Measurements from ENCODE around the gene SLC9B1. TPM values are rescaled to one million over a fixed set of nuclear protein-coding genes. Genes with fewer than 3 reads are reported as not detected.
"Not testable (repeated sequence)": the region's sequence is repeated elsewhere in the genome, so short reads cannot be mapped to it uniquely, and the experiment has no call there.

SLC9B1 gene
- polyA plus RNA-seq, 1 of the 3 experiments (the other 2 are of a cell fraction): 0.21 TPM

DNA sequence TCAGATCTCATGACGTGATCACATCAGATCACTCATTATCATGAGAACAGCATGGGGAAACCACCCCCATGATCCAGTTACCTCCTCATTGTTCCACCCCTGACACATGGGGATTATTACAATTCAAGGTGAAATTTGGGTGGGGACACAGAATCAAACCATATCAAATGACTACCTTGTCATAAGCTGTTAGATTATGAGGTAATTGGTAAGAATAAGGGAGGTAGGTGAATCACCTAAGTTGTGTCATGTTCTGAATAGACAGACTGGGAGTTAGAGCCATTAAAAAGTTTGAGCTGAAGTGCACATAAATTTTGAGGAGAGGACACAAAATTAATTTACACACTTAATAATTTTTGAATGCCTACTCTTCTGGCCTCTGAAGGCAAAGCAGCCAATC lies 24.7 kb downstream of the SLC9B1 start:
- ChIA-PET POLR2A (no interaction called here), CTCF (interaction anchor here (2.3 kb wide), 1 partner anchor 97 kb away, joined by 7 read pairs; no protein-coding TSS in a partner anchor)
- Histone ChIP-seq H2AFZ (ENCODE audit: low read depth) (no peak overlapping the region), H3F3A (replicated peaks; ENCODE audit: insufficient read depth) (no peaks in the 10 kb centered on the region), H3K27ac (ENCODE audit: low read depth in 2 of 2, low read length in 1 of 2) (no peak overlapping the region), H3K4me1 (ENCODE audit: control insufficient read depth in 1 of 2, insufficient read depth in 2 of 2, low read depth in 1 of 2, low read length in 1 of 2) (no peaks in the 10 kb centered on the region), H3K9me3 (no peaks in the 10 kb centered on the region), H3K79me2 (ENCODE audit: insufficient read depth) (no peaks in the 10 kb centered on the region), H3K4me3 (ENCODE audit: low read depth in 2 of 2, low read length in 1 of 2) (no peak overlapping the region), H3K36me3 (replicated peaks in 1 of 2; ENCODE audit: control insufficient read depth in 1 of 2, insufficient read depth in 2 of 2, low read length in 1 of 2) (no peaks in the 10 kb centered on the region), H3K9ac (no peak overlapping the region), H3K9me2 (no peaks in the 10 kb centered on the region), H3K4me2 (no peak overlapping the region), H3K27me3 (ENCODE audit: insufficient read depth) (no peaks in the 10 kb centered on the region), H4K20me1 (ENCODE audit: insufficient read depth) (no peaks in the 10 kb centered on the region)
- TF ChIP-seq, protein P1, sequence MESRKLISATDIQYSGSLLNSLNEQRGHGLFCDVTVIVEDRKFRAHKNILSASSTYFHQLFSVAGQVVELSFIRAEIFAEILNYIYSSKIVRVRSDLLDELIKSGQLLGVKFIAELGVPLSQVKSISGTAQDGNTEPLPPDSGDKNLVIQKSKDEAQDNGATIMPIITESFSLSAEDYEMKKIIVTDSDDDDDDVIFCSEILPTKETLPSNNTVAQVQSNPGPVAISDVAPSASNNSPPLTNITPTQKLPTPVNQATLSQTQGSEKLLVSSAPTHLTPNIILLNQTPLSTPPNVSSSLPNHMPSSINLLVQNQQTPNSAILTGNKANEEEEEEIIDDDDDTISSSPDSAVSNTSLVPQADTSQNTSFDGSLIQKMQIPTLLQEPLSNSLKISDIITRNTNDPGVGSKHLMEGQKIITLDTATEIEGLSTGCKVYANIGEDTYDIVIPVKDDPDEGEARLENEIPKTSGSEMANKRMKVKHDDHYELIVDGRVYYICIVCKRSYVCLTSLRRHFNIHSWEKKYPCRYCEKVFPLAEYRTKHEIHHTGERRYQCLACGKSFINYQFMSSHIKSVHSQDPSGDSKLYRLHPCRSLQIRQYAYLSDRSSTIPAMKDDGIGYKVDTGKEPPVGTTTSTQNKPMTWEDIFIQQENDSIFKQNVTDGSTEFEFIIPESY (IDR thresholded peaks at IDR 0.05; ENCODE audit: borderline replicate concordance, low read depth): no peak
- TF ChIP-seq FOSL2 (IDR thresholded peaks at IDR 0.05; ENCODE audit: borderline replicate concordance, low read depth) (no peak), FOXJ3 (CRISPR knock-in tag; IDR thresholded peaks at IDR 0.05) (no peak), MEF2A (IDR thresholded peaks at IDR 0.05; ENCODE audit: borderline replicate concordance, low read depth) (no peak), TAF1 (IDR thresholded peaks at IDR 0.05; ENCODE audit: borderline replicate concordance, low read depth, low read length) (no peak), CHD2 (IDR thresholded peaks at IDR 0.05; ENCODE audit: low read length, partially characterized antibody) (no peak), ELF1 (IDR thresholded peaks at IDR 0.05) (no peak), GABPA (IDR thresholded peaks at IDR 0.05; ENCODE audit: low read depth) (no peak), TCF12 (IDR thresholded peaks at IDR 0.05) (no peak), EP300 (IDR thresholded peaks at IDR 0.05; ENCODE audit: borderline replicate concordance in 1 of 2, low read depth in 1 of 2, low read length in 1 of 2) (no peak), NRF1 (IDR thresholded peaks at IDR 0.05; ENCODE audit: low read depth, low read length) (no peak), RAD21 (IDR thresholded peaks at IDR 0.05; ENCODE audit: low read length) (no peak), POLR2AphosphoS5 (IDR thresholded peaks at IDR 0.05; ENCODE audit: low read depth, low read length) (no peak)
- TF ChIP-seq, protein P2, sequence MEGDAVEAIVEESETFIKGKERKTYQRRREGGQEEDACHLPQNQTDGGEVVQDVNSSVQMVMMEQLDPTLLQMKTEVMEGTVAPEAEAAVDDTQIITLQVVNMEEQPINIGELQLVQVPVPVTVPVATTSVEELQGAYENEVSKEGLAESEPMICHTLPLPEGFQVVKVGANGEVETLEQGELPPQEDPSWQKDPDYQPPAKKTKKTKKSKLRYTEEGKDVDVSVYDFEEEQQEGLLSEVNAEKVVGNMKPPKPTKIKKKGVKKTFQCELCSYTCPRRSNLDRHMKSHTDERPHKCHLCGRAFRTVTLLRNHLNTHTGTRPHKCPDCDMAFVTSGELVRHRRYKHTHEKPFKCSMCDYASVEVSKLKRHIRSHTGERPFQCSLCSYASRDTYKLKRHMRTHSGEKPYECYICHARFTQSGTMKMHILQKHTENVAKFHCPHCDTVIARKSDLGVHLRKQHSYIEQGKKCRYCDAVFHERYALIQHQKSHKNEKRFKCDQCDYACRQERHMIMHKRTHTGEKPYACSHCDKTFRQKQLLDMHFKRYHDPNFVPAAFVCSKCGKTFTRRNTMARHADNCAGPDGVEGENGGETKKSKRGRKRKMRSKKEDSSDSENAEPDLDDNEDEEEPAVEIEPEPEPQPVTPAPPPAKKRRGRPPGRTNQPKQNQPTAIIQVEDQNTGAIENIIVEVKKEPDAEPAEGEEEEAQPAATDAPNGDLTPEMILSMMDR (IDR thresholded peaks at IDR 0.05): no peak
- TF ChIP-seq, protein P3, sequence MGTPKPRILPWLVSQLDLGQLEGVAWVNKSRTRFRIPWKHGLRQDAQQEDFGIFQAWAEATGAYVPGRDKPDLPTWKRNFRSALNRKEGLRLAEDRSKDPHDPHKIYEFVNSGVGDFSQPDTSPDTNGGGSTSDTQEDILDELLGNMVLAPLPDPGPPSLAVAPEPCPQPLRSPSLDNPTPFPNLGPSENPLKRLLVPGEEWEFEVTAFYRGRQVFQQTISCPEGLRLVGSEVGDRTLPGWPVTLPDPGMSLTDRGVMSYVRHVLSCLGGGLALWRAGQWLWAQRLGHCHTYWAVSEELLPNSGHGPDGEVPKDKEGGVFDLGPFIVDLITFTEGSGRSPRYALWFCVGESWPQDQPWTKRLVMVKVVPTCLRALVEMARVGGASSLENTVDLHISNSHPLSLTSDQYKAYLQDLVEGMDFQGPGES (IDR thresholded peaks at IDR 0.05; ENCODE audit: low read depth, low read length): no peak
- TF ChIP-seq, protein P4, sequence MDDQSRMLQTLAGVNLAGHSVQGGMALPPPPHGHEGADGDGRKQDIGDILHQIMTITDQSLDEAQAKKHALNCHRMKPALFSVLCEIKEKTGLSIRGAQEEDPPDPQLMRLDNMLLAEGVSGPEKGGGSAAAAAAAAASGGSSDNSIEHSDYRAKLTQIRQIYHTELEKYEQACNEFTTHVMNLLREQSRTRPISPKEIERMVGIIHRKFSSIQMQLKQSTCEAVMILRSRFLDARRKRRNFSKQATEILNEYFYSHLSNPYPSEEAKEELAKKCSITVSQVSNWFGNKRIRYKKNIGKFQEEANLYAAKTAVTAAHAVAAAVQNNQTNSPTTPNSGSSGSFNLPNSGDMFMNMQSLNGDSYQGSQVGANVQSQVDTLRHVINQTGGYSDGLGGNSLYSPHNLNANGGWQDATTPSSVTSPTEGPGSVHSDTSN (IDR thresholded peaks at IDR 0.05): no peak
- TF ChIP-seq, protein P5, sequence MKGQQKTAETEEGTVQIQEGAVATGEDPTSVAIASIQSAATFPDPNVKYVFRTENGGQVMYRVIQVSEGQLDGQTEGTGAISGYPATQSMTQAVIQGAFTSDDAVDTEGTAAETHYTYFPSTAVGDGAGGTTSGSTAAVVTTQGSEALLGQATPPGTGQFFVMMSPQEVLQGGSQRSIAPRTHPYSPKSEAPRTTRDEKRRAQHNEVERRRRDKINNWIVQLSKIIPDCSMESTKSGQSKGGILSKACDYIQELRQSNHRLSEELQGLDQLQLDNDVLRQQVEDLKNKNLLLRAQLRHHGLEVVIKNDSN (IDR thresholded peaks at IDR 0.05; ENCODE audit: borderline replicate concordance, low read depth): no peak
- TF ChIP-seq, protein P6, sequence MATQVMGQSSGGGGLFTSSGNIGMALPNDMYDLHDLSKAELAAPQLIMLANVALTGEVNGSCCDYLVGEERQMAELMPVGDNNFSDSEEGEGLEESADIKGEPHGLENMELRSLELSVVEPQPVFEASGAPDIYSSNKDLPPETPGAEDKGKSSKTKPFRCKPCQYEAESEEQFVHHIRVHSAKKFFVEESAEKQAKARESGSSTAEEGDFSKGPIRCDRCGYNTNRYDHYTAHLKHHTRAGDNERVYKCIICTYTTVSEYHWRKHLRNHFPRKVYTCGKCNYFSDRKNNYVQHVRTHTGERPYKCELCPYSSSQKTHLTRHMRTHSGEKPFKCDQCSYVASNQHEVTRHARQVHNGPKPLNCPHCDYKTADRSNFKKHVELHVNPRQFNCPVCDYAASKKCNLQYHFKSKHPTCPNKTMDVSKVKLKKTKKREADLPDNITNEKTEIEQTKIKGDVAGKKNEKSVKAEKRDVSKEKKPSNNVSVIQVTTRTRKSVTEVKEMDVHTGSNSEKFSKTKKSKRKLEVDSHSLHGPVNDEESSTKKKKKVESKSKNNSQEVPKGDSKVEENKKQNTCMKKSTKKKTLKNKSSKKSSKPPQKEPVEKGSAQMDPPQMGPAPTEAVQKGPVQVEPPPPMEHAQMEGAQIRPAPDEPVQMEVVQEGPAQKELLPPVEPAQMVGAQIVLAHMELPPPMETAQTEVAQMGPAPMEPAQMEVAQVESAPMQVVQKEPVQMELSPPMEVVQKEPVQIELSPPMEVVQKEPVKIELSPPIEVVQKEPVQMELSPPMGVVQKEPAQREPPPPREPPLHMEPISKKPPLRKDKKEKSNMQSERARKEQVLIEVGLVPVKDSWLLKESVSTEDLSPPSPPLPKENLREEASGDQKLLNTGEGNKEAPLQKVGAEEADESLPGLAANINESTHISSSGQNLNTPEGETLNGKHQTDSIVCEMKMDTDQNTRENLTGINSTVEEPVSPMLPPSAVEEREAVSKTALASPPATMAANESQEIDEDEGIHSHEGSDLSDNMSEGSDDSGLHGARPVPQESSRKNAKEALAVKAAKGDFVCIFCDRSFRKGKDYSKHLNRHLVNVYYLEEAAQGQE (IDR thresholded peaks at IDR 0.05; ENCODE audit: low read depth, low read length): no peak
- DNase-seq: no peak
- WGBS (ENCODE audit: low lambda C conversion rate): 65% methylated on average over 1 of the region's 1 CpG

DNA sequence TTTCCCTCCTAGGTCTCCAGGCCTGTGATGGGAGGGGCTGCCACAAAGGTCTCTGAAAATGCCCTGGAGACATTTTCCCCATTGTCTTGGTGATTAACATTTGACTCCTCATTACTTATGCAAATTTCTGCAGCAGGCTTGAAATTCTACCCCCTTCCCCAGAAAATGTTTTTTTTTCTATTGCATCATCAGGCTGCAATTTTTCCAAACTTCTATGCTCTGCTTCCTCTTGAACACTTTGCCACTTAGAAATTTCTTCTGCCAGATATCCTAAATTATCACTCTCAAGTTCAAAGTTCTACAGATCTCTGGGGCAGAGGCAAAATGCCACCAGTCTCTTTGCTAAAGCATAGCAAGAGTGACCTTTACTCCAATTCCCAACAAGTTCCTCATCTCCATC lies 25.5 kb downstream of the SLC9B1 start:
- H3K36me3 ChIP-seq (replicated peaks in 1 of 2; ENCODE audit: control insufficient read depth in 1 of 2, insufficient read depth in 2 of 2, low read length in 1 of 2); H3F3A ChIP-seq (replicated peaks; ENCODE audit: insufficient read depth); CTCF ChIA-PET: not testable (repeated sequence)

More for the DNA sequence above, 25.5 kb downstream of the SLC9B1 start:
- H4K20me1 ChIP-seq (ENCODE audit: insufficient read depth); POLR2A ChIA-PET; H3K4me2 ChIP-seq; H3K9me2 ChIP-seq; H3K4me1 ChIP-seq (ENCODE audit: control insufficient read depth in 1 of 2, insufficient read depth in 2 of 2, low read depth in 1 of 2, low read length in 1 of 2); H3K79me2 ChIP-seq (ENCODE audit: insufficient read depth); H3K27ac ChIP-seq (ENCODE audit: low read depth in 2 of 2, low read length in 1 of 2); H3K9ac ChIP-seq; H3K4me3 ChIP-seq (ENCODE audit: low read depth in 2 of 2, low read length in 1 of 2); DNase-seq; H2AFZ ChIP-seq (ENCODE audit: low read depth); H3K9me3 ChIP-seq; H3K27me3 ChIP-seq (ENCODE audit: insufficient read depth): not testable (repeated sequence)
